ENCODE results near the gene WIPF3.

The WIPF3 gene

GRCh38 chr7:29894256-29894655 lies 87.9 kb downstream of the WIPF3 start:
- Mint-ChIP-seq H3K4me3 (no peak overlapping the region), H3K27ac (no peak overlapping the region), H3K9me3 (peaks cover 7 to 15% of the 10 kb centered on the region in 2 donors)

GRCh38 chr7:29895559-29895958 lies 89.3 kb downstream of the WIPF3 start:
- no peaks in the 10 kb centered on the region for H3K4me1 Mint-ChIP-seq

More at GRCh38 chr7:29894256-29894655, 87.9 kb downstream of the WIPF3 start:
- DNase-seq (no peak), ATAC-seq (no peak)
- Mint-ChIP-seq H3K4me1 (no peaks in the 10 kb centered on the region), H3K27me3 (no peaks in the 10 kb centered on the region)

GRCh38 chr7:29896685-29897411 lies 90.5 kb downstream of the WIPF3 start:
- H3K27me3 Mint-ChIP-seq: no peaks in the 10 kb centered on the region
- no peak overlapping the region for H3K4me3 Mint-ChIP-seq
- H3K27ac Mint-ChIP-seq: no peak overlapping the region
- no peak for ATAC-seq
- no peaks in the 10 kb centered on the region for H3K4me1 Mint-ChIP-seq
- DNase-seq: no peak
- peaks cover 7 to 15% of the 10 kb centered on the region in 2 donors for H3K9me3 Mint-ChIP-seq

More at GRCh38 chr7:29895559-29895958, 89.3 kb downstream of the WIPF3 start:
- peaks cover 7 to 15% of the 10 kb centered on the region in 2 donors for H3K9me3 Mint-ChIP-seq
- DNase-seq (no peak), ATAC-seq (no peak)
- H3K4me3 Mint-ChIP-seq: no peak overlapping the region
- no peak overlapping the region for H3K27ac Mint-ChIP-seq
- no peaks in the 10 kb centered on the region for H3K27me3 Mint-ChIP-seq

- peaks cover 7 to 15% of the 10 kb centered on the region in 2 donors for H3K9me3 Mint-ChIP-seq
- no peak for DNase-seq
- no peaks in the 10 kb centered on the region for H3K4me1 Mint-ChIP-seq
- H3K27me3 Mint-ChIP-seq: no peaks in the 10 kb centered on the region
- no peak overlapping the region for H3K27ac Mint-ChIP-seq
- H3K4me3 Mint-ChIP-seq: no peak overlapping the region
- ATAC-seq: no peak
Measured at GRCh38 chr7:29898301-29898700, 92.0 kb downstream of the WIPF3 start.

- no peak overlapping the region for H3K27ac Mint-ChIP-seq
- peaks cover 9% of the 10 kb centered on the region for H3K27me3 Mint-ChIP-seq
- H3K9me3 Mint-ChIP-seq: peaks cover 13 to 27% of the 10 kb centered on the region in 2 donors
- no peak overlapping the region for H3K4me3 Mint-ChIP-seq
- ATAC-seq (no peak), DNase-seq (no peak)
- H3K4me1 Mint-ChIP-seq: no peaks in the 10 kb centered on the region
Measured at GRCh38 chr7:29900745-29901144, 94.4 kb downstream of the WIPF3 start.

- no peak overlapping the region for H3K27ac Mint-ChIP-seq
- H3K27me3 Mint-ChIP-seq: peaks cover 9% of the 10 kb centered on the region
- peaks cover 22 to 32% of the 10 kb centered on the region in 2 donors for H3K9me3 Mint-ChIP-seq
- H3K4me3 Mint-ChIP-seq: no peak overlapping the region
- ATAC-seq (no peak), DNase-seq (no peak)
- H3K4me1 Mint-ChIP-seq: no peaks in the 10 kb centered on the region
Measured at GRCh38 chr7:29906200-29907022, 100.1 kb downstream of the WIPF3 start.

GRCh38 chr7:29914180-29914579 lies 107.9 kb downstream of the WIPF3 start:
- no peaks in the 10 kb centered on the region for H3K27me3 Mint-ChIP-seq
- no peaks in the 10 kb centered on the region for H3K9me3 Mint-ChIP-seq
- ATAC-seq (no peak), DNase-seq (no peak)
- no peak overlapping the region for H3K27ac Mint-ChIP-seq
- no peaks in the 10 kb centered on the region for H3K4me1 Mint-ChIP-seq
- H3K4me3 Mint-ChIP-seq: no peak overlapping the region

- Mint-ChIP-seq H3K4me3 (no peak overlapping the region), H3K4me1 (no peaks in the 10 kb centered on the region), H3K27me3 (no peaks in the 10 kb centered on the region), H3K27ac (peak overlapping the region in 1 of 2 donors; percentile 14), H3K9me3 (no peaks in the 10 kb centered on the region)
- DNase-seq (no peak), ATAC-seq (no peak)
Measured at GRCh38 chr7:29915481-29916215, 109.3 kb downstream of the WIPF3 start.

GRCh38 chr7:29917641-29918040 lies 111.3 kb downstream of the WIPF3 start:
- Mint-ChIP-seq H3K4me1 (no peaks in the 10 kb centered on the region), H3K27me3 (no peaks in the 10 kb centered on the region), H3K9me3 (no peaks in the 10 kb centered on the region), H3K4me3 (no peak overlapping the region), H3K27ac (peak overlapping the region in 1 of 2 donors; percentile 36)
- DNase-seq (no peak), ATAC-seq (no peak)

- Mint-ChIP-seq H3K9me3 (no peaks in the 10 kb centered on the region), H3K27me3 (no peaks in the 10 kb centered on the region), H3K4me3 (no peak overlapping the region), H3K4me1 (no peaks in the 10 kb centered on the region), H3K27ac (no peak overlapping the region)
- ATAC-seq: no peak
- DNase-seq: no peak
Measured at GRCh38 chr7:29918850-29919249, 112.5 kb downstream of the WIPF3 start.

- H3K27ac Mint-ChIP-seq: no peak overlapping the region
Measured at GRCh38 chr7:29919790-29920189, 113.5 kb downstream of the WIPF3 start.

GRCh38 chr7:29920491-29920890 lies 114.2 kb downstream of the WIPF3 start:
- Mint-ChIP-seq H3K4me1 (peaks cover 11% of the 10 kb centered on the region), H3K27ac (no peak overlapping the region), H3K4me3 (no peak overlapping the region), H3K9me3 (no peaks in the 10 kb centered on the region), H3K27me3 (no peaks in the 10 kb centered on the region)
- DNase-seq (no peak), ATAC-seq (no peak)

More at GRCh38 chr7:29919790-29920189, 113.5 kb downstream of the WIPF3 start:
- Mint-ChIP-seq H3K27me3 (no peaks in the 10 kb centered on the region), H3K9me3 (no peaks in the 10 kb centered on the region), H3K4me1 (peaks cover 7% of the 10 kb centered on the region), H3K4me3 (no peak overlapping the region)
- ATAC-seq: no peak
- DNase-seq: no peak

- DNase-seq (peak; percentile 46 to 58), ATAC-seq (peak; percentile 89)
- H3K9me3 Mint-ChIP-seq: no peaks in the 10 kb centered on the region
- H3K27ac Mint-ChIP-seq: no peak overlapping the region
- no peaks in the 10 kb centered on the region for H3K27me3 Mint-ChIP-seq
- H3K4me3 Mint-ChIP-seq: no peak overlapping the region
- peaks cover 11% of the 10 kb centered on the region for H3K4me1 Mint-ChIP-seq
Measured at GRCh38 chr7:29921404-29922010, 115.2 kb downstream of the WIPF3 start.

GRCh38 chr7:29922921-29923700 lies 116.8 kb downstream of the WIPF3 start:
- Mint-ChIP-seq H3K27ac (no peak overlapping the region), H3K4me1 (peaks cover 11% of the 10 kb centered on the region), H3K9me3 (no peaks in the 10 kb centered on the region), H3K27me3 (no peaks in the 10 kb centered on the region), H3K4me3 (no peak overlapping the region)
- ATAC-seq (no peak), DNase-seq (no peak)

GRCh38 chr7:29924006-29924405 lies 117.7 kb downstream of the WIPF3 start:
- H3K27me3 Mint-ChIP-seq: no peaks in the 10 kb centered on the region

More at GRCh38 chr7:29924006-29924405, 117.7 kb downstream of the WIPF3 start:
- no peak overlapping the region for H3K27ac Mint-ChIP-seq
- no peaks in the 10 kb centered on the region for H3K9me3 Mint-ChIP-seq
- DNase-seq: no peak
- peaks cover 11% of the 10 kb centered on the region for H3K4me1 Mint-ChIP-seq
- no peak overlapping the region for H3K4me3 Mint-ChIP-seq
- no peak for ATAC-seq
